GM12878 (cell line): ENCODE results near the gene FGF23. TPM values are rescaled to one million over a fixed set of nuclear protein-coding genes. Genes with fewer than 3 reads are reported as not detected.
A peak's percentile ranks its signal among the peaks of the same experiment; 100 is the strongest.

ENCODE experiments used
- ATAC-seq: fragments of 200-7000 bp; cut with Tn5 transposase; 3 replicates; pipeline ENCODE4 v1.9.1; 2020; ENCODE audit warnings: mild to moderate bottlenecking, moderate library complexity
- BruUV-seq: library from RNA; stranded (reverse); fragments of 400-500 nt; replicated peaks from 2 replicates; lab custom pipeline; 2021; lab: Mats Ljungman, UMichigan
- CTCF ChIA-PET: fragments of 300-600 bp; sonication (Branson Sonifier 250); formaldehyde crosslinking; extraction: SDS; loops from one replicate; lab custom pipeline; 2021; ENCODE audit warnings: inconsistent platforms; lab: Yijun Ruan, JAX
- POLR2A ChIA-PET: fragments of 350-600 bp; formaldehyde crosslinking; extraction: SDS; loops from one replicate; lab custom pipeline; 2021; ENCODE audit warnings: inconsistent platforms; lab: Charles Lee
- RAD21 ChIA-PET: fragments of 300-600 bp; sonication (Branson Sonifier 250); formaldehyde crosslinking; loops from one replicate; lab custom pipeline; 2023; ENCODE audit warnings: antibody characterized with exemption; ENCODE audit not compliant: unreplicated experiment; lab: Charles Lee
- SMC1A ChIA-PET: fragments of 300-600 bp; sonication (Branson Sonifier 250); formaldehyde crosslinking; loops from one replicate; lab custom pipeline; 2023; ENCODE audit not compliant: unreplicated experiment, uncharacterized antibody; lab: Charles Lee
- DNase-seq: peaks from one replicate; pipeline ENCODE4 v3.0.0-alpha.2; 2011; ENCODE audit warnings: low read depth, low spot score
- FAIRE-seq: peaks from 3 replicates; lab custom pipeline; 2011; peaks lifted over from hg19 to GRCh38; lab: Jason Lieb, UNC
- H2AFZ ChIP-seq: 2 replicates; pipeline ENCODE4 v1.6.0; 2011; ENCODE audit warnings: low read depth, low read length, control low read depth; ENCODE audit not compliant: control insufficient read depth
- H3K27ac ChIP-seq: 2 replicates; pipeline ENCODE4 v1.5.1; 2011; ENCODE audit warnings: control low read depth; ENCODE audit not compliant: control insufficient read depth, insufficient read depth
- H3K27me3 ChIP-seq, 2 experiments: replicated peaks in 1 of 2; 2 replicates each; pipeline versions ENCODE4 v1.6.0 to v1.6.1; 2011; ENCODE audit warnings: low read length in 1 of 2; ENCODE audit not compliant: control insufficient read depth in 2 of 2, insufficient read depth in 2 of 2
- H3K36me3 ChIP-seq, 2 experiments: 2 replicates each; pipeline ENCODE4 v1.5.1; 2011; ENCODE audit warnings: low read length in 1 of 2; ENCODE audit not compliant: control insufficient read depth in 2 of 2, insufficient read depth in 2 of 2
- H3K4me1 ChIP-seq: 2 replicates; pipeline ENCODE4 v1.6.1; 2011; ENCODE audit warnings: mild to moderate bottlenecking, low read length, moderate library complexity, mixed read lengths; ENCODE audit not compliant: control insufficient read depth, insufficient read depth
- H3K4me2 ChIP-seq: 2 replicates; pipeline ENCODE4 v1.6.0; 2011; ENCODE audit warnings: control low read depth; ENCODE audit not compliant: control insufficient read depth, insufficient read depth
- H3K4me3 ChIP-seq: fragments of 200-600 bp; sonication (generic); 2 replicates; pipeline ENCODE4 v1.5.1; 2016
- H3K79me2 ChIP-seq: 2 replicates; pipeline ENCODE4 v1.6.0; 2011; ENCODE audit warnings: low read length; ENCODE audit not compliant: control insufficient read depth, insufficient read depth
- H3K9ac ChIP-seq: 2 replicates; pipeline ENCODE4 v1.8.0; 2011; ENCODE audit warnings: low read length, control low read depth, mixed read lengths; ENCODE audit not compliant: control insufficient read depth, insufficient read depth
- H3K9me3 ChIP-seq: replicated peaks from 3 replicates; pipeline ENCODE4 v1.5.1; 2011; ENCODE audit warnings: mild to moderate bottlenecking, low read length; ENCODE audit not compliant: control insufficient read depth, insufficient read depth
- H4K20me1 ChIP-seq: 2 replicates; pipeline ENCODE4 v1.6.0; 2011; ENCODE audit not compliant: control insufficient read depth, insufficient read depth
- BMI1 ChIP-seq: fragments of 450-650 bp; IDR thresholded peaks from 2 replicates; pipeline ENCODE4 v1.6.1; 2016; ENCODE audit warnings: mild to moderate bottlenecking, moderate library complexity, borderline replicate concordance
- CEBPZ ChIP-seq: fragments of 150-350 bp; IDR thresholded peaks from 2 replicates; pipeline ENCODE4 v1.6.1; 2016; ENCODE audit warnings: low read depth, low read length
- CHD1 ChIP-seq: IDR thresholded peaks from 2 replicates; pipeline ENCODE4 v1.6.1; 2012; ENCODE audit warnings: low read depth, low read length, improper control_type of control experiment
- CTCF ChIP-seq, 3 experiments: IDR thresholded peaks in 2 of 3; conservative IDR thresholded peaks in 1 of 3; 2 replicates each; pipeline ENCODE4 v1.5.1; 2011; ENCODE audit warnings: low read depth in 3 of 3, low read length in 3 of 3, mild to moderate bottlenecking in 3 of 3, control low read depth in 2 of 3, moderate library complexity in 2 of 3, inconsistent platforms in 1 of 3, mixed read lengths in 1 of 3; ENCODE audit not compliant: control insufficient read depth in 2 of 3, insufficient read depth in 1 of 3; ENCODE audit errors: extremely low read depth in 1 of 3
- HSF1 ChIP-seq: fragments of 150-350 bp; IDR thresholded peaks from 2 replicates; pipeline ENCODE4 v1.6.1; 2014; ENCODE audit warnings: mild to moderate bottlenecking, low read depth, low read length
- NR2C2 ChIP-seq: IDR thresholded peaks from 2 replicates; pipeline ENCODE4 v1.6.1; 2011; ENCODE audit warnings: borderline replicate concordance, low read depth; ENCODE audit not compliant: control insufficient read depth, insufficient read length
- SIN3A ChIP-seq: IDR thresholded peaks from 2 replicates; pipeline ENCODE4 v1.6.1; 2012; ENCODE audit warnings: low read depth, low read length, improper control_type of control experiment
- ZBTB33 ChIP-seq: fragments of 450-650 bp; IDR thresholded peaks from 2 replicates; pipeline ENCODE4 v1.6.1; 2017; ENCODE audit warnings: mild to moderate bottlenecking
- ZNF274 ChIP-seq: IDR thresholded peaks from one replicate; pipeline ENCODE4 v1.8.0; 2011; ENCODE audit not compliant: insufficient read length, insufficient read depth
- ZZZ3 ChIP-seq: IDR thresholded peaks from 2 replicates; pipeline ENCODE4 v1.6.1; 2011; ENCODE audit warnings: low read depth; ENCODE audit not compliant: control insufficient read depth, insufficient read length
- WGBS: methylation state at CpG from one replicate; pipeline ENCODE4 v1.1.6; 2016; ENCODE audit warnings: low lambda C conversion rate; ENCODE audit not compliant: insufficient replicate concordance, insufficient coverage; ENCODE audit errors: missing lambda C conversion rate; 5-methylcytosine and 5-hydroxymethylcytosine counted together
- in situ Hi-C: fragments of 300-500 bp; cut with MboI; formaldehyde crosslinking; loops from 9 replicates; pipeline ENCODE4 v1.14.3; 2018; ENCODE audit warnings: mixed read lengths
- intact Hi-C: fragments of 100-400 bp; cut with micrococcal nuclease; formaldehyde crosslinking; loops from one replicate; pipeline ENCODE4 v1.14.2; 2022; ENCODE audit not compliant: unreplicated experiment
- polyA plus RNA-seq, 11 experiments: library from polyadenylated mRNA; depleted of rRNA in 4 of 11; unstranded in 6 of 11; stranded (reverse) in 5 of 11; fragments of >200 nt; fragmentation: Nextera tagmentation in 4 of 11; fragmentation: Illumina TruSeq in 1 of 11; extraction: Ambion mirVana in 4 of 11; extraction: Trizol in 1 of 11; gene quantifications; 1 replicate in 1 of 11; 2 replicates in 10 of 11; pipeline versions ENCODE4 v1.2.1 to v1.2.3, GENCODE V29; 2011 to 2016; ENCODE audit warnings: inconsistent platforms in 2 of 11, missing spikeins in 2 of 11, low read depth in 1 of 11
- total RNA-seq, 4 experiments: library from RNA; depleted of rRNA in 3 of 4; stranded (reverse); fragments of >200 nt in 3 of 4; fragmentation: Illumina TruSeq in 1 of 4; extraction: Trizol in 1 of 4; gene quantifications; 2 replicates each; pipeline versions ENCODE4 v1.2.1 to v1.2.3, GENCODE V29; 2013 to 2021

Gene FGF23
- total and polyA plus RNA-seq, 10 of the 15 experiments (the other 5 are each of a cell fraction or from before 2014, with no cell fraction given), result not detected

GRCh38 chr12:4325966-4326365, 53.5 kb downstream of the FGF23 start:
- peaks cover 3% of the 10 kb centered on the region; the same call in 1 of the 2 replicates for H3K4me1 ChIP-seq
- peak overlapping the region; percentile 38; the same call in 1 of the 2 replicates for H3K4me3 ChIP-seq
- peaks cover 60% of the 10 kb centered on the region for H3K79me2 ChIP-seq
- no peak overlapping the region for H2AFZ ChIP-seq
- H3K4me2 ChIP-seq, result no peak overlapping the region
- no peak for DNase-seq
- intact Hi-C loops, result no loop called here
- no peak for ATAC-seq
- TF ChIP-seq HSF1 (no peak), ZZZ3 (no peak), SIN3A (no peak), NR2C2 (no peak), CHD1 (no peak), CEBPZ (no peak), ZNF274 (no peak), BMI1 (no peak), ZBTB33 (no peak), CTCF (IDR thresholded peaks at IDR 0.05 in 2 of 3, conservative IDR thresholded peaks at IDR 0.05 in 1 of 3; ENCODE audit: control insufficient read depth in 2 of 3, extremely low read depth in 1 of 3, insufficient read depth in 1 of 3, low read depth in 3 of 3, low read length in 3 of 3) (no peak)
- H3K36me3 ChIP-seq, result no peaks in the 10 kb centered on the region; a peak in 1 of 4 replicates
- H4K20me1 ChIP-seq, result no peaks in the 10 kb centered on the region
- ChIA-PET POLR2A (interaction anchor here (0.6 to 1.2 kb wide), 2 partner anchors 34 to 342 kb away, joined by 3 read pairs; no protein-coding TSS in a partner anchor), CTCF (interaction anchor here (1.1 kb wide), 1 partner anchor 441 kb away, joined by 4 read pairs; no protein-coding TSS in a partner anchor), SMC1A (interaction anchor here (0.6 to 1.9 kb wide), 4 partner anchors 14 to 616 kb away, joined by 3 to 9 read pairs (median 3); no protein-coding TSS in a partner anchor), RAD21 (interaction anchor here (0.6 to 1.6 kb wide), 3 partner anchors 49 to 361 kb away, joined by 4 to 6 read pairs (median 5); no protein-coding TSS in a partner anchor)
- no peak overlapping the region for H3K9ac ChIP-seq
- 95% methylated on average over 3 of the region's 3 CpGs for WGBS
- no peak for FAIRE-seq
- H3K27ac ChIP-seq, result no peak overlapping the region
- no peaks in the 10 kb centered on the region for H3K27me3 ChIP-seq
- BruUV-seq, result no TSS peak
- H3K9me3 ChIP-seq, result no peaks in the 10 kb centered on the region
- in situ Hi-C loops, result no loop called here
